Neuron (in vitro differentiated cells): ENCODE results near the gene PPM1E.

Experiments used
- H2AFZ ChIP-seq: one replicate; pipeline ENCODE4 v1.6.1; 2013; ENCODE audit warnings: low read depth, mild to moderate bottlenecking, inconsistent platforms, low read length, moderate library complexity
- H3K27me3 ChIP-seq: one replicate; pipeline ENCODE4 v1.6.1; 2013; ENCODE audit warnings: low read length; ENCODE audit not compliant: insufficient read depth
- H3K36me3 ChIP-seq: one replicate; pipeline ENCODE4 v1.6.1; 2013; ENCODE audit warnings: low read length; ENCODE audit not compliant: insufficient read depth
- H3K4me1 ChIP-seq: one replicate; pipeline ENCODE4 v1.6.1; 2013; ENCODE audit warnings: low read length; ENCODE audit not compliant: insufficient read depth
- H3K4me3 ChIP-seq: 2 replicates; pipeline ENCODE4 v1.5.1; 2013; ENCODE audit warnings: mild to moderate bottlenecking, low read length, moderate library complexity
- H3K9me3 ChIP-seq: one replicate; pipeline ENCODE4 v1.6.1; 2013; ENCODE audit warnings: low read length

PPM1E gene

DNA sequence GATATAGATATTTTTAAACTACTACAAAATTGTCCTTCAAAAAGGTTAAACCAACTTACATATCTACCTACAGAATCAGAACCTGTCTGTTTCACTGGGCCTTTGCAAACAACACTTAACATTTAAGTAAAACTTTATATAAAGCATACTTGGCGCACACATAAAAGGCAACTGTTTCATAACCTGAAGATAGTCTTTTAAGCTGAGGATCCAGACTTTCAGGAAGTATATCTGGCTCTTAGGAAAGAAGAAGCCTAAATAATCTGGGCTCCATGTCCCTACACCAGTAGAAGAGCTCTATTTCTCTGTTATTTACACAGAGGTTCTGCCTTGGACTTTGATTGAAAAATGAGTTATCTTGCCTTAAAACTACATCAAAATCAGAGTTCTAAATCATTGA, 275.2 kb downstream of the PPM1E start:
- H3K4me1 ChIP-seq: peaks cover 5% of the 10 kb centered on the region

More for the DNA sequence above, 275.2 kb downstream of the PPM1E start:
- no peaks in the 10 kb centered on the region for H3K27me3 ChIP-seq
- peaks cover 29% of the 10 kb centered on the region for H3K36me3 ChIP-seq
- H3K4me3 ChIP-seq: no peak overlapping the region
- H3K9me3 ChIP-seq: no peaks in the 10 kb centered on the region
- H2AFZ ChIP-seq: no peak overlapping the region
